Naive thymus-derived CD8-positive, alpha-beta T cell (primary cell): ENCODE measurements around the gene PARN. TPM values are rescaled to one million over a fixed set of nuclear protein-coding genes. Genes with fewer than 3 reads are reported as not detected.

Source experiments
- ATAC-seq, 2 donors: fragments of 150-1000 bp; cut with Tn5 transposase in 1 of 2; sonication (Bioruptor Pico), chemical (Tn5 transposase) in 1 of 2; 1 replicate in 1 of 2; 2 replicates in 1 of 2; pipeline ENCODE4 v1.10.0; 2021; ENCODE audit warnings: mild to moderate bottlenecking in 2 of 2, moderate library complexity in 2 of 2
- POLR2A ChIA-PET: fragments of 350-600 bp; sonication (Branson Sonifier 250); formaldehyde crosslinking; loops from one replicate; lab custom pipeline; 2021; ENCODE audit warnings: antibody characterized with exemption; lab: Charles Lee
- DNase-seq, 10 donors: peaks; one replicate each; pipeline versions ENCODE4 v3.0.0 to v3.0.0-alpha.2; 2020 to 2022
- H3K27ac Mint-ChIP-seq, 10 donors: one replicate each; pipeline ENCODE4 v1.8.0; 2020 to 2022; ENCODE audit warnings: mild to moderate bottlenecking in 10 of 10, mixed read lengths in 10 of 10, moderate library complexity in 4 of 10, inconsistent platforms in 1 of 10
- H3K27me3 Mint-ChIP-seq, 5 donors: one replicate each; pipeline ENCODE4 v1.8.0; 2021 to 2022; ENCODE audit warnings: mixed read lengths in 5 of 5
- H3K36me3 Mint-ChIP-seq, 3 donors: one replicate each; pipeline ENCODE4 v1.8.0; 2020 to 2022; ENCODE audit warnings: mixed read lengths in 3 of 3, mild to moderate bottlenecking in 2 of 3, inconsistent platforms in 1 of 3
- H3K4me1 Mint-ChIP-seq, 4 donors: one replicate each; pipeline ENCODE4 v1.8.0; 2021 to 2022; ENCODE audit warnings: mixed read lengths in 4 of 4
- H3K4me3 Mint-ChIP-seq, 10 donors: one replicate each; pipeline ENCODE4 v1.8.0; 2020 to 2022; ENCODE audit warnings: mild to moderate bottlenecking in 10 of 10, mixed read lengths in 10 of 10, moderate library complexity in 6 of 10, inconsistent platforms in 1 of 10
- H3K9me3 Mint-ChIP-seq, 9 donors: one replicate each; pipeline ENCODE4 v1.8.0; 2020 to 2022; ENCODE audit warnings: mixed read lengths in 9 of 9, mild to moderate bottlenecking in 3 of 9, inconsistent platforms in 1 of 9, moderate library complexity in 1 of 9
- polyA plus RNA-seq, 3 donors: library from polyadenylated mRNA; unstranded; fragments of 300-500 nt; fragmentation: Illumina TruSeq; gene quantifications; one replicate each; pipeline ENCODE4 v1.2.3, GENCODE V29; 2021
- total RNA-seq, 8 experiments: library from RNA in 2 of 8; stranded (reverse) in 2 of 8; gene quantifications; one replicate each; pipeline ENCODE4 v1.2.3 and lab custom pipeline; 2021 to 2026

PARN gene
- total and polyA plus RNA-seq, 5 experiments from 2014 or later = 40.8 to 50.8 (median 47.9) TPM

GRCh38 chr16:14386115-14386514, 243.9 kb downstream of the PARN start:
- ATAC-seq = no peak
- H3K27ac Mint-ChIP-seq = no peak overlapping the region
- peaks cover 0 to 2% (median 0%) of the 10 kb centered on the region in 5 donors for H3K27me3 Mint-ChIP-seq
- POLR2A ChIA-PET = interaction anchor here (0.7 kb wide), 1 partner anchor 1395 kb away, joined by 8 read pairs; no protein-coding TSS in a partner anchor
- H3K4me3 Mint-ChIP-seq = no peak overlapping the region
- no peak for DNase-seq
- H3K9me3 Mint-ChIP-seq = peaks cover 0 to 2% (median 0%) of the 10 kb centered on the region in 9 donors
- no peaks in the 10 kb centered on the region for H3K4me1 Mint-ChIP-seq
- H3K36me3 Mint-ChIP-seq = no peaks in the 10 kb centered on the region

Other genes starting within 250 kb of the PARN start
- 10 to 100 TPM; 76.1 to 82.5 TPM for gene BFAR, start 2.7 kb upstream of the PARN start, total RNA-seq
- 10 to 100 TPM; 43.2 to 48.6 (median 46.5) TPM for gene BFAR, start 2.7 kb upstream of the PARN start, polyA plus RNA-seq
- not detected for gene PLA2G10, start 64.0 kb upstream of the PARN start, total RNA-seq
- not detected for gene PLA2G10, start 64.0 kb upstream of the PARN start, polyA plus RNA-seq
- gene NPIPA3, start 73.2 kb upstream of the PARN start, total RNA-seq = 1 to 10 TPM in 1 of 2 experiments, not detected in 1; 2.0 TPM
- under 1 TPM in 1 of 3 donors, not detected in 2; 0.35 TPM for gene NPIPA3, start 73.2 kb upstream of the PARN start, polyA plus RNA-seq
- 1 to 10 TPM; 4.3 to 4.5 TPM for gene NPIPA2, start 112.3 kb upstream of the PARN start, total RNA-seq
- not detected for gene NPIPA2, start 112.3 kb upstream of the PARN start, polyA plus RNA-seq
- gene NOMO1, start 203.5 kb upstream of the PARN start, total RNA-seq = 10 to 100 TPM; 43.4 to 52.9 TPM
- gene NOMO1, start 203.5 kb upstream of the PARN start, polyA plus RNA-seq = 10 to 100 TPM; 29.5 to 39.5 (median 33.8) TPM